ENCODE data around the gene ALDH3A1.

The ALDH3A1 gene

DNA sequence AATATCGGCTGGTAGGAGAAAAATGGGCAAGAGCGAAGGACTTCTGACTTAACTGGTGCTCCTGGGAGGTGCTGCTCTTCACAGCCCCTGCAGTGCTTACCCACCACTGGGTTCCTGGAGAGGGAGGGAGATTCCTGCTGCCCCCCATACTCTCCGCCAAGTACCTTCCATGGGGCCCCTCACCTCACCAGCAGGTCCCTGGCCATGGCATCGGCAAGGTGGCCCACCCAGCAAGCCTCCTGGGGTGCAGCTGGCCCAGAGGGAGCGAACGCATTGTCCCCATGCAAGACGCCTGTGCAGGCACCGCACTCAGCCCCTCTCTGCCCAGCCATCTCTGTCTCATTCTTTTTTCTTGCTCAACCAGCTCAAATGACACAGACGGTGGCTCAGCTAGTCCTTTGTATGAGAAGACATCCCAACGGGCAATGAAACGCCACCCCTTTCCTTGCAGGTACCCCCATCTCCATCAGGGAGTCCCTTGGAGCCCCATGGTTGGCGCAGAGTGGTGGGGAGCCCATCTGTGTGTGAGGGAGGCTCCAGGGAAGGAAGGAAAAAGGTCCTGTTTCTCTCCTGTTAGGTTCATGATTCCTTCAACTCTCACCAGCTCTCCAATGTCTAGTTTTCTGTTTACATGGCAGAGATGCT is 9.6 kb upstream of the ALDH3A1 start:
- no peak overlapping the region for H3K4me3 ChIP-seq (replicated peaks; ENCODE audit: low read depth, low read length)
- DNase-seq (ENCODE audit: low read depth), result no peak
- TF ChIP-seq, protein P1, sequence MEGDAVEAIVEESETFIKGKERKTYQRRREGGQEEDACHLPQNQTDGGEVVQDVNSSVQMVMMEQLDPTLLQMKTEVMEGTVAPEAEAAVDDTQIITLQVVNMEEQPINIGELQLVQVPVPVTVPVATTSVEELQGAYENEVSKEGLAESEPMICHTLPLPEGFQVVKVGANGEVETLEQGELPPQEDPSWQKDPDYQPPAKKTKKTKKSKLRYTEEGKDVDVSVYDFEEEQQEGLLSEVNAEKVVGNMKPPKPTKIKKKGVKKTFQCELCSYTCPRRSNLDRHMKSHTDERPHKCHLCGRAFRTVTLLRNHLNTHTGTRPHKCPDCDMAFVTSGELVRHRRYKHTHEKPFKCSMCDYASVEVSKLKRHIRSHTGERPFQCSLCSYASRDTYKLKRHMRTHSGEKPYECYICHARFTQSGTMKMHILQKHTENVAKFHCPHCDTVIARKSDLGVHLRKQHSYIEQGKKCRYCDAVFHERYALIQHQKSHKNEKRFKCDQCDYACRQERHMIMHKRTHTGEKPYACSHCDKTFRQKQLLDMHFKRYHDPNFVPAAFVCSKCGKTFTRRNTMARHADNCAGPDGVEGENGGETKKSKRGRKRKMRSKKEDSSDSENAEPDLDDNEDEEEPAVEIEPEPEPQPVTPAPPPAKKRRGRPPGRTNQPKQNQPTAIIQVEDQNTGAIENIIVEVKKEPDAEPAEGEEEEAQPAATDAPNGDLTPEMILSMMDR (IDR thresholded peaks at IDR 0.05; ENCODE audit: low read length, missing control alignments), result no peak

DNA sequence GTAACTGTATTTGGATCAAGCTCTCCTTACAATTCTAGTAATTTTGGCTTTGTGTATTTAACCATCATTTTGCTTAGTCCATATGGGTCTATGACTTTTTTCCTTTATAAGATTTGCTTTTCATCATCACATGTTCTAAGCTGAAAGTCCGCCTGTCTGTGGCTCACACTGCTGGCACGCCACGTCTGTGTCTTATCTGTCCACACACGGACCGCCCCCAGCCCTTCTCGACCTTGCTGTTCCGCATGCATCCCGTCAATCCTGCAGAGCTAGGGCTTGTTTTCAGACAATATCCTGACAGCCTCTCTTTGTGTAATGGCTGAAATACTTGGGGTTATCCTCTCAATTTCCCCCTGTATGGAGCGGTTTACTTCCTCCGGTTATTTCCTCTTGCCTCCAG is 8.4 kb upstream of the ALDH3A1 start:
- H3K4me3 ChIP-seq (replicated peaks; ENCODE audit: low read depth, low read length), result no peak overlapping the region
- TF ChIP-seq, protein P1 (IDR thresholded peaks at IDR 0.05; ENCODE audit: low read length, missing control alignments), result no peak
- peak; percentile 25 for DNase-seq (ENCODE audit: low read depth)

DNA sequence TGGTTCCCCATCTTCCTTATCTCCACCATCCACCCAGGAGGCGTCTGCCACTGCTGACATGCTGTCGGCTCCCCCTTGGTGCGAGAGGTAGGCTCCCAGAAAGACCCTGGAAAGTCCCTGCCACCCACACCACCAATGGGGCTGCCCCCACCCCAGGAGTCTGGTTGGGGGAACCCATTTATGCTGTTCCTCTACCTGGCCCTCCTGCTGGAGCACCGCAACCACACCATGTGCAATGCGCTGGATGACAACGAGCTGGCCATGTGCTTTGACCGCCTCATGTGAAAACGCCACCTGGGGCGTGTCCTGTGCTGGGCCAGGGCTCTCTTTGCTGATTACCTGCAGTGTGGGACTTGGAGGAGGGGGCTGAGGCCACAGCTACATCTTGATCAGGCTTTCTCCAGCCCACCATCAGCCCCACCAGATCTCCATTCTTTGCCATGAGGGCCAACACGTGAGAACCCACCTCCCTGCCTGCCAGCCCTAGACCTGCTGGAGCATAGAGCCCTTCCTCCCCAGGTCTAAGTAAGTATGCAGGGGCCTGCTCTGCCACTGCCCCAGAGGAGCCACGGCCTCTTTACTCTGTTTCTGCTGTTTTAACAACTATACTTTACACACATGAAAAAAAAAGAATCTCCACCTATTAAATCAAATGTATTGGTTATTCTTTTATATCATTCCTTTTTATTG is 7.9 kb upstream of the ALDH3A1 start:
- DNase-seq (ENCODE audit: low read depth), result no peak
- H3K4me3 ChIP-seq (replicated peaks; ENCODE audit: low read depth, low read length), result no peak overlapping the region
- TF ChIP-seq, protein P1 (IDR thresholded peaks at IDR 0.05; ENCODE audit: low read length, missing control alignments), result no peak

DNA sequence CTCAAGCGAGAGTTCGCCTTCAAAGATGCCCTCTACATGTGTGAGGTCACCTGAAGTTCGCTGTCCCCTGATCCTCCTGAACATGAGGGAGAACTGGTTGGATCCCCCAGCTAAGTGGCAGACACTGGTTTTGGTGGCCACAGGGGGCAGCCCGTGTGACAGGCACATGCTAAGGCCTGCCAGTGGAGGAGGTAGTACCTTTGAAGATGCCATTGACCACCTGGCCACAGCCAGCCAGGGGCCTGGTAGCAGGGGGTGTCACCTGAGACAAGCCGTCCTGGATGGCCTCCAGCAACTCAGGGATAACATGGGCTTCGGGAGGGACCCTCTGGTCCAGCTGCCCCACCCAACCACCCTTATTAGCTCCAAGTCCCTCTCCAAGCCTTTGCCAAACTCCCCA is 7.3 kb upstream of the ALDH3A1 start:
- TF ChIP-seq, protein P1 (IDR thresholded peaks at IDR 0.05; ENCODE audit: low read length, missing control alignments), result no peak
- H3K4me3 ChIP-seq (replicated peaks; ENCODE audit: low read depth, low read length), result no peak overlapping the region
- no peak for DNase-seq (ENCODE audit: low read depth)

DNA sequence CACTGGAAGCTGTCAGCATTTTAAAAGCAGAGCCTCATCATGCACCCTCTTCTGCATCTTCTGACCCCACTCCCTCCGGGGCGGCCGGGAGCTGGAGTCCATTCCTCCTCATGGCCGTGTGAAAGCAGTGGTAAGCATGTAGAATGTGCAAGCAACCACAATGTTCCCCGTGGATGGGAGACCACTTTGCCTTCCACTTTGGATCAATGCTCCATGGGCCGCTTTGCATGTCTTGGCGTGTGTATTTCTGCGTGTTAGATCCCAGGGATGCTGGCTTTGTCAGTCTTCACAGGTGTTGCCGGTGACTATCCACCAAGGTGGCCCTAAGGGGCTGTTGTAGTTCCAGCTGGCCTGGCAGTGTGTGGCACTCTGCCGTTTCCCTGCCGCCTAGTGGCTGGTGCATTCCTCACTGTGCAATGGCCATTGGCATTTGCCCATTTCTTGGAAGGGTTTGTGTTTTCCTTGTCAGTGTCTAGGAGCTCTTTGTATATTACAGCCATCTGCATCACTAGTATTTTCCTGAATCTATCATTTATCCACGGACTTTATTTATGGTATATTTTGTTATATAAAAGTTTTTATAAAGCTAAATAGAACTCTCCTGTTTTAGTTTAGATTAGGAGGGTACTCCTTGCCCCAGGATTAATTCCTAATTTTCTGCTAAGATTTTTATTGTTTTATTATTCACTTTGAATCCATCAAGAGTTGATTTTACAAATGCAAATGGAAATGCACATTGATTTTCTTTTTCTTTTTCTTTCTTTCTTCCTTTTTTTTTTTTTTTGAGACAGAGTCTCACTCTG is 5.8 kb upstream of the ALDH3A1 start:
- no peak for DNase-seq (ENCODE audit: low read depth)
- H3K4me3 ChIP-seq (replicated peaks; ENCODE audit: low read depth, low read length), result no peak overlapping the region
- TF ChIP-seq, protein P1 (IDR thresholded peaks at IDR 0.05; ENCODE audit: low read length, missing control alignments), result peak; percentile 19

DNA sequence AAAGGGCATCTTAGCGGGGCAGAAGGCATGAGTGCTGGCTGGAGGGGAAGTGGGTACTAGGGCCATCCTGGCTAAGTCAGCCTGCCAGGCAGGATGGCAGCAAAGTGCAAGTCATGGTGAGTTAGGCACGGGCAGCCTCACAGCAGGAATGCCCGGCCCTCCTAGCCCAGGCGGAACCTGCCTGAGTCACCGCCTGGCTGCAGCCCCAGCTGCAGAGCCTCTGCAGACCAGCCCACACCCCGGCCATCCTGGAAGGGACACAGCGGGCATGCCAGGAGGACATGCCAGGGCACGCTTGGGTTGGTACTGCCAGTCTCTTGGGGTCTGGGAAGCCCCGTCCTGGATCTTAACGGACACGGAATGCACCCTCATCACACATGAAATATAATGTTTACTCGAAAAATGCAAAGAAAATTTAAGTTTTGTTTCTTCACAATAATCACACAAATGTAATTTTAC is 5.0 kb upstream of the ALDH3A1 start:
- no peak overlapping the region for H3K4me3 ChIP-seq (replicated peaks; ENCODE audit: low read depth, low read length)
- TF ChIP-seq, protein P1 (IDR thresholded peaks at IDR 0.05; ENCODE audit: low read length, missing control alignments), result no peak
- DNase-seq (ENCODE audit: low read depth), result peak; percentile 77
